Upper lobe of left lung (tissue), 4 donors: ENCODE measurements around the gene ILK.

Experiments
- CTCF ChIP-seq, 6 experiments: fragments of 450-650 bp in 4 of 6; fragments of 200-600 bp in 2 of 6; sonication (generic) in 2 of 6; IDR thresholded peaks; one replicate each; pipeline ENCODE4 v1.5.1; 2016 to 2019; ENCODE audit warnings: antibody characterized with exemption in 6 of 6
- POLR2A ChIP-seq, 4 donors: fragments of 450-650 bp; IDR thresholded peaks; one replicate each; pipeline ENCODE4 v1.5.1; 2016 to 2017; ENCODE audit warnings: antibody characterized with exemption in 4 of 4, mild to moderate bottlenecking in 2 of 4
- POLR2AphosphoS5 ChIP-seq, 2 donors: sonication (generic); formaldehyde crosslinking; IDR thresholded peaks; one replicate each; pipeline ENCODE4 v1.5.1; 2017; ENCODE audit warnings: antibody characterized with exemption in 2 of 2

GRCh38 chr11:6606471-6607189 lies 3.1 kb downstream of the ILK start:
- no peak for TF ChIP-seq CTCF (IDR thresholded peaks at IDR 0.05)
- peak in 2 of 4 donors; percentile 52 to 73 for TF ChIP-seq POLR2A (IDR thresholded peaks at IDR 0.05)
- TF ChIP-seq POLR2AphosphoS5 (IDR thresholded peaks at IDR 0.05): peak; percentile 67 to 90
